Tibial nerve (tissue), 4 donors: ENCODE measurements around the gene MS4A6E. TPM values are rescaled to one million over a fixed set of nuclear protein-coding genes. Genes with fewer than 3 reads are reported as not detected.

Experiments
- DNase-seq, 2 donors: peaks; one replicate each; pipeline ENCODE4 v3.0.0-alpha.2; 2019; ENCODE audit warnings: low spot score in 2 of 2
- H3K27ac ChIP-seq, 4 donors: fragments of 200-600 bp; sonication (generic) in 3 of 4; one replicate each; pipeline ENCODE4 v1.5.1; 2017 to 2019; ENCODE audit warnings: mild to moderate bottlenecking in 1 of 4
- H3K27me3 ChIP-seq, 2 donors: fragments of 200-600 bp; sonication (generic) in 1 of 2; one replicate each; pipeline versions ENCODE4 v1.5.1 to v1.6.0; 2017 to 2019
- H3K36me3 ChIP-seq, 3 donors: fragments of 200-600 bp; sonication (generic); one replicate each; pipeline ENCODE4 v1.5.1; 2018 to 2019
- H3K4me1 ChIP-seq, 4 donors: fragments of 200-600 bp; sonication (generic) in 3 of 4; one replicate each; pipeline ENCODE4 v1.5.1; 2017 to 2019
- H3K4me3 ChIP-seq, 4 donors: fragments of 200-600 bp; sonication (generic) in 3 of 4; one replicate each; pipeline ENCODE4 v1.5.1; 2017 to 2019; ENCODE audit warnings: mild to moderate bottlenecking in 1 of 4, moderate library complexity in 1 of 4
- H3K9me3 ChIP-seq, 4 donors: fragments of 200-600 bp; sonication (generic) in 3 of 4; one replicate each; pipeline ENCODE4 v1.5.1; 2017 to 2019
- CTCF ChIP-seq, 5 experiments: fragments of 200-600 bp in 3 of 5; fragments of 450-650 bp in 2 of 5; sonication (generic) in 3 of 5; IDR thresholded peaks; one replicate each; pipeline ENCODE4 v1.5.1; 2016 to 2019; ENCODE audit warnings: antibody characterized with exemption in 5 of 5, mild to moderate bottlenecking in 3 of 5, moderate library complexity in 2 of 5
- EP300 ChIP-seq, 2 donors: sonication (generic); formaldehyde crosslinking; IDR thresholded peaks; one replicate each; pipeline ENCODE4 v1.6.1; 2017; ENCODE audit warnings: antibody characterized with exemption in 2 of 2, mild to moderate bottlenecking in 1 of 2
- POLR2A ChIP-seq, 2 donors: fragments of 450-650 bp; IDR thresholded peaks; one replicate each; pipeline ENCODE4 v1.6.1; 2017; ENCODE audit warnings: antibody characterized with exemption in 2 of 2, mild to moderate bottlenecking in 2 of 2, moderate library complexity in 2 of 2
- WGBS, 2 donors: methylation state at CpG; one replicate each; pipeline ENCODE4 v1.1.5; 2018; 5-methylcytosine and 5-hydroxymethylcytosine counted together
- total RNA-seq, 4 donors: library from RNA; depleted of rRNA; stranded (reverse); fragments of >200 nt; gene quantifications; one replicate each; pipeline ENCODE4 v1.1.0, GENCODE V29; 2016

MS4A6E gene
- total RNA-seq, 4 donors from 2014 or later = not detected

GRCh38 chr11:60389279-60389910 is 62.3 kb downstream of the MS4A6E start:
- Histone ChIP-seq H3K9me3 (no peaks in the 10 kb centered on the region), H3K36me3 (no peaks in the 10 kb centered on the region), H3K27ac (peak overlapping the region in 1 of 4 donors; percentile 53), H3K27me3 (no peaks in the 10 kb centered on the region), H3K4me1 (no peaks in the 10 kb centered on the region), H3K4me3 (no peak overlapping the region)
- no peak for DNase-seq
- 36 to 49% methylated on average over 5 of the region's 5 CpGs for WGBS, 2 donors
- TF ChIP-seq CTCF (IDR thresholded peaks at IDR 0.05) = no peak
- peak in 1 of 2 donors; percentile 18 for TF ChIP-seq EP300 (IDR thresholded peaks at IDR 0.05)

GRCh38 chr11:60390419-60390818 is 63.4 kb downstream of the MS4A6E start:
- Histone ChIP-seq H3K27ac (no peak overlapping the region), H3K27me3 (no peaks in the 10 kb centered on the region), H3K9me3 (no peaks in the 10 kb centered on the region), H3K36me3 (no peaks in the 10 kb centered on the region), H3K4me3 (no peak overlapping the region), H3K4me1 (no peaks in the 10 kb centered on the region)
- no peak for TF ChIP-seq CTCF (IDR thresholded peaks at IDR 0.05)
- no peak for TF ChIP-seq EP300 (IDR thresholded peaks at IDR 0.05)
- no peak for TF ChIP-seq POLR2A (IDR thresholded peaks at IDR 0.05)
- no peak for DNase-seq

Other genes starting within 250 kb of the MS4A6E start
- gene MS4A2, start 238.6 kb upstream of the MS4A6E start, total RNA-seq = 1 to 10 TPM in 2 of 4 donors, not detected in 2; 1.8 to 1.9 TPM
- 100 to 1,000 TPM in 1 of 4 donors, 10 to 100 TPM in 3; 53.1 to 103 (median 71.4) TPM for gene MS4A6A, start 144.2 kb upstream of the MS4A6E start, total RNA-seq
- 10 to 100 TPM in 3 of 4 donors, 1 to 10 TPM in 1; 4.8 to 15.9 (median 13.2) TPM for gene MS4A4E, start 84.1 kb upstream of the MS4A6E start, total RNA-seq
- 10 to 100 TPM; 27.8 to 55.8 (median 38.3) TPM for gene MS4A4A, start 46.6 kb upstream of the MS4A6E start, total RNA-seq
- gene MS4A7, start 51.3 kb downstream of the MS4A6E start, total RNA-seq = 10 to 100 TPM; 20.1 to 77.1 (median 41.7) TPM
- gene MS4A14, start 69.2 kb downstream of the MS4A6E start, total RNA-seq = 1 to 10 TPM in 3 of 4 donors, under 1 TPM in 1; 0.39 to 8.7 (median 4.1) TPM
- not detected for gene MS4A5, start 102.3 kb downstream of the MS4A6E start, total RNA-seq
- 1 to 10 TPM in 1 of 4 donors, not detected in 3; 1.3 TPM for gene MS4A1, start 128.6 kb downstream of the MS4A6E start, total RNA-seq
- not detected for gene MS4A12, start 165.5 kb downstream of the MS4A6E start, total RNA-seq
- not detected for gene MS4A13, start 188.1 kb downstream of the MS4A6E start, total RNA-seq